WI38 (cell line): ENCODE data around the gene METTL5.
"Not testable (repeated sequence)": the region's sequence is repeated elsewhere in the genome, so short reads cannot be mapped to it uniquely, and the experiment has no call there.

ENCODE experiments used
- H3K4me3 ChIP-seq: 2 replicates; pipeline ENCODE4 v1.5.1; 2011; ENCODE audit warnings: low read depth, mild to moderate bottlenecking, control low read depth, low read length
- CTCF ChIP-seq: IDR thresholded peaks from 2 replicates; pipeline ENCODE4 v1.5.1; 2012; ENCODE audit warnings: low read depth, mild to moderate bottlenecking, control low read depth, low read length

Gene METTL5

DNA sequence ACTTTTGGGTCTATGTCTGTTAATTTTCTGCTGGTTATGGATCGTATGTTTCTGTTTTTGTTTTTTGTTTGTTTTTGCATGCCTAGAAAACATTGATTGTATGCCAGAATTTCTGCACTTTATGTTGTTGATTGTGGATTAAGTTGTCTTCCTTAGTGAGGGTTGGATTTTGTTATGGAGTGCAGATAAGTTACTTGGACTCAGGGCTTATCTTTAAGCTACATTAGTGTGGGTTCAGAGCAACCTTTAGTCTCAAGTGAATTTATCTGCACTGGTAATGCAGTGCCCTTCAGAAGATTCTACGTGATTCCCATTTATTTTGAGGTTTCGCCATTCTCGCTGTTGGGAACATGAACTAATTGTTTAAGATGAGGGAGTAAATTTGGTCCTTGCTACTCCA, 35.4 kb upstream of the METTL5 start:
- H3K4me3 ChIP-seq = no peak overlapping the region
- no peak for TF ChIP-seq CTCF

- no peak overlapping the region for H3K4me3 ChIP-seq
- no peak for TF ChIP-seq CTCF
These were observed 34.7 kb upstream of the METTL5 start for GRCh38 chr2:169859423-169859822.

GRCh38 chr2:169855281-169856258, 30.9 kb upstream of the METTL5 start:
- H3K4me3 ChIP-seq = not testable (repeated sequence)

DNA sequence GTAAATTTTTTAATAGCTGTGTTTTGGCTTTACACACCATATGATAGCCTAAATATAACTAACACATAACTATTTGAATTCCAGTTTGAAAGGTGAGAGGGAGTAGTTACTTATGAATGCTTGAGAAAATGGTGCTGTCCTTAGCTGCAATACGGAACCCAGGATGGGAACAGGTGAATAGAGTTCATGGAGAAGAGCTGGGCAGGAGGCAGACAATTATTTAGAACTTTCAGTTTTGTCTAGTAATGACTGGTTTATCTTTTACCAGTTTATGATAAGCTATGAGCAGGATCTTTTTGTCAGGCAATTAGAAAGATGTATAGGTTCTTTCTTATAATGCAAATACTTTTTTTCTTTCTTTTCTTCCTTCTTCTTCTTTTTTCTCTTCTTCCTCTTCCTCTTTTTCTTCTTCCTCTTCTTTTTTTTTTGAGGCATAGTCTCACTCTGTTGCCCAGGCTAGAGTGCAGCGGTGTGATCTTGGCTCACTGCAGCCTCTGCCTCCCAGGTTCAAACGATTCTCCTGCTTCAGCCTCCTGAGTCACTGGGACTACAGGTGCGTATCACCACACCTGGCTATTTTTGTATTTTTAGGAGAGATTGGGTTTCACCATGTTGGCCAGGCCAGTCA, 28.4 kb upstream of the METTL5 start:
- H3K4me3 ChIP-seq = no peak overlapping the region
- TF ChIP-seq CTCF = no peak

GRCh38 chr2:169849710-169850109, 25.0 kb upstream of the METTL5 start:
- H3K4me3 ChIP-seq = no peak overlapping the region
- TF ChIP-seq CTCF = no peak

DNA sequence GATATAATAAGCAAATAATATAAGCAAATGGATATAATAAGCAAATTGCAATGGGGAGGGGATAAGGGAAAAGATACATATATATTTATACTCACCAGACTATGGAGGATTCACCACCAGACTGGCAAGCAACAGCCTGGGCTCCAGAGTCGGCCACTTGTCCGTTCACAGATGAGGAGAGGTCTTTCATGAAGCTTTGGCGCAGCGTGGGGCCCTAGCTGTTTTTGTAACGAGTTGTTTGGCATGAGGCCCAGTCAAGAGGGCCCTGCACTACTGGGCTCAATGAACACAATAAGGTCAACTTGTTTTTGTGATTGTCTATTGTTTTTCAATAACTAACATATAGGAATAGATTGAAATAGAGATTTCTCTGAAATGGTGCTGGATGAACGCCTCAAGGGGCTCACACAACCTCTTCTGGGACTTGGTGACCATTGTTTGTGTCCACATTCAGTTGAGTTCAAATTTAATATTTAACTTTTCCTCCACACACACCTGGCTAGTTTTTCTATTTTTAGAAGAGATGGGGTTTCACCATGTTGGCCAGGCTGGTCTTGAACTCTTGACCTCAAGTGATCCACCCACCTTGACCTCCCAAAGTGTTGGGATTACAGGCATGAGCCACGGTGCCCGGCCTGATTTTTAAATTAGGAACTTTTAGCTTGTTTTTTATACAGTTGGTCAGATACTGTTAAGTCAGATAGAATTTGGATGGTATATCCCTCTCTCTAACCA, 24.4 kb upstream of the METTL5 start:
- not testable (repeated sequence) for H3K4me3 ChIP-seq

DNA sequence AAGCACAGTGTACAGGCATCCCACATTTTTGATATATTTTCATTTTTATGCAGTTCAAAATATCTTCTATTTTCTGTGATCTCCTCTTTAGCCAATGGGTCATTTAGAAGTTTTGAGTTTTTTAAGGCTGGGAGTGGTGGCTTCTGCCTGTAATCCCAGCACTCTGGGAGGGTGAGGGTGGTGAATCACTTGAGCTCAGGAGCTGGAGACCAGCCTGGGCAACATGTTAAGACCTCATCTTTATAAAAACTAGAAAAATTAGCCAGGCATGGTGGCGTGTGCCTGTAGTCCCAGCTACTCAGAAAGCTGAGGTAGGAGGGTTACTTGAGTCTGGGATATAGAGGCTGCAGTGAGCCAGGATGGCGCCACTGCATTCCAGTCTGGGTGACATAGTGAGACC, 20.3 kb upstream of the METTL5 start:
- H3K4me3 ChIP-seq = no peak overlapping the region
- no peak for TF ChIP-seq CTCF

DNA sequence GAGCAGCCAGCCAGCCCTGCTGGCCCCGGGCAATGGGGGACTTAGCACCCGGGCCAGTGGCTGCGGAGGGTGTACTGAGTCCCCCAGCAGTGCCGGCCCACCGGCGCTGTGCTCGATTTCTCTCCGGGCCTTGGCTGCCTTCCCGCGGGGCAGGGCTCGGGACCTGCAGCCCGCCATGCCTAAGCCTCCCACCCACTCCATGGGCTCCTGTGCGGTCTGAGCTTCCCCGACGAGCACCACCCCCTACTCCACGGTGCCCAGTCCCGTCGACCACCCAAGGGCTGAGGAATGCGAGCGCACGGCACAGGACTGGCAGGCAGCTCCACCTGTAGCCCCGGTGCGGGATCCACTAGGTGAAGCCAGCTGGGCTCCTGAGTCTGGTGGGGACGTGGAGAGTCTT, 16.9 kb upstream of the METTL5 start:
- not testable (repeated sequence) for H3K4me3 ChIP-seq
